IMR-90 (cell line): ENCODE results near the gene PTH.

Source experiments
- CEBPB ChIP-seq: IDR thresholded peaks from 2 replicates; pipeline ENCODE4 v1.6.1; 2012; ENCODE audit warnings: low read depth, low read length, improper control_type of control experiment
- CHD1 ChIP-seq: IDR thresholded peaks from 2 replicates; pipeline ENCODE4 v1.6.1; 2012; ENCODE audit warnings: low read depth, low read length, improper control_type of control experiment
- MAFK ChIP-seq: IDR thresholded peaks from 2 replicates; pipeline ENCODE4 v1.6.1; 2012; ENCODE audit warnings: low read depth, low read length, improper control_type of control experiment
- MAZ ChIP-seq: IDR thresholded peaks from 2 replicates; pipeline ENCODE4 v1.6.1; 2012; ENCODE audit warnings: low read depth, mild to moderate bottlenecking, low read length, improper control_type of control experiment, moderate library complexity, borderline replicate concordance
- NFE2L2 ChIP-seq: fragments of 150-350 bp; IDR thresholded peaks from 2 replicates; pipeline ENCODE4 v1.6.1; 2016; ENCODE audit warnings: low read depth, mild to moderate bottlenecking, low read length
- POLR2A ChIP-seq: IDR thresholded peaks from 2 replicates; pipeline ENCODE4 v1.6.1; 2012; ENCODE audit warnings: mild to moderate bottlenecking, low read depth, low read length
- RAD21 ChIP-seq: IDR thresholded peaks from 2 replicates; pipeline ENCODE4 v1.6.1; 2012; ENCODE audit warnings: low read length, improper control_type of control experiment
- RCOR1 ChIP-seq: IDR thresholded peaks from 2 replicates; pipeline ENCODE4 v1.6.1; 2012; ENCODE audit warnings: mild to moderate bottlenecking, low read length, improper control_type of control experiment; ENCODE audit not compliant: insufficient replicate concordance
- RFX5 ChIP-seq: IDR thresholded peaks from 2 replicates; pipeline ENCODE4 v1.8.0; 2012; ENCODE audit warnings: low read depth, mild to moderate bottlenecking, low read length, moderate library complexity
- SMC3 ChIP-seq: fragments of 150-350 bp; IDR thresholded peaks from 2 replicates; pipeline ENCODE4 v1.6.1; 2016; ENCODE audit warnings: low read depth, mild to moderate bottlenecking, antibody characterized with exemption, low read length, moderate library complexity
- TF ChIP-seq, protein P1 (sequence below): conservative IDR thresholded peaks from 2 replicates; pipeline ENCODE4 v1.5.1; 2012; ENCODE audit warnings: mild to moderate bottlenecking, low read depth, low read length, improper control_type of control experiment
- TF ChIP-seq, protein P2 (sequence below): fragments of 150-350 bp; IDR thresholded peaks from 2 replicates; pipeline ENCODE4 v1.6.1; 2017; ENCODE audit warnings: mild to moderate bottlenecking, antibody characterized with exemption, low read length, low read depth

DNA sequence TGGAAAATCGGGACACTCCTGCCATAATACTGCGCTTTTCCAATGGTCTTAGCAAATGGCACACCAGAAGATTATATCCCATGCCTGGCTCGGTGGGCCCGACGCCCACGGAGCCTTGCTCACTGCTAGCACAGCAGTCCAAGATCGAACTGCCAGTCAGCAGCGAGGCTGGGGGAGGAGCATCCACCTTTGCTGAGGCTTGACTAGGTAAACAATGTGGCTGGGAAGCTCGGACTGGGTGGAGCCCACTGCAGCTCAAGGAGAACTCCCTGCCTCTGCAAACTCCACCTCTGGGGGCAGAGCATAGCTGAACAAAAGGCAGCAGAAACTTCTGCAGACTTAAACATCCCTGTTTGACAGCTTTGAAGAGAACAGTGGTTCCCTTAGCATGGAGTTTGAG, 15.6 kb downstream of the PTH start:
- TF ChIP-seq, protein P1, sequence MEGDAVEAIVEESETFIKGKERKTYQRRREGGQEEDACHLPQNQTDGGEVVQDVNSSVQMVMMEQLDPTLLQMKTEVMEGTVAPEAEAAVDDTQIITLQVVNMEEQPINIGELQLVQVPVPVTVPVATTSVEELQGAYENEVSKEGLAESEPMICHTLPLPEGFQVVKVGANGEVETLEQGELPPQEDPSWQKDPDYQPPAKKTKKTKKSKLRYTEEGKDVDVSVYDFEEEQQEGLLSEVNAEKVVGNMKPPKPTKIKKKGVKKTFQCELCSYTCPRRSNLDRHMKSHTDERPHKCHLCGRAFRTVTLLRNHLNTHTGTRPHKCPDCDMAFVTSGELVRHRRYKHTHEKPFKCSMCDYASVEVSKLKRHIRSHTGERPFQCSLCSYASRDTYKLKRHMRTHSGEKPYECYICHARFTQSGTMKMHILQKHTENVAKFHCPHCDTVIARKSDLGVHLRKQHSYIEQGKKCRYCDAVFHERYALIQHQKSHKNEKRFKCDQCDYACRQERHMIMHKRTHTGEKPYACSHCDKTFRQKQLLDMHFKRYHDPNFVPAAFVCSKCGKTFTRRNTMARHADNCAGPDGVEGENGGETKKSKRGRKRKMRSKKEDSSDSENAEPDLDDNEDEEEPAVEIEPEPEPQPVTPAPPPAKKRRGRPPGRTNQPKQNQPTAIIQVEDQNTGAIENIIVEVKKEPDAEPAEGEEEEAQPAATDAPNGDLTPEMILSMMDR = no peak
- TF ChIP-seq POLR2A = no peak
- no peak for TF ChIP-seq RAD21
- TF ChIP-seq, protein P2, sequence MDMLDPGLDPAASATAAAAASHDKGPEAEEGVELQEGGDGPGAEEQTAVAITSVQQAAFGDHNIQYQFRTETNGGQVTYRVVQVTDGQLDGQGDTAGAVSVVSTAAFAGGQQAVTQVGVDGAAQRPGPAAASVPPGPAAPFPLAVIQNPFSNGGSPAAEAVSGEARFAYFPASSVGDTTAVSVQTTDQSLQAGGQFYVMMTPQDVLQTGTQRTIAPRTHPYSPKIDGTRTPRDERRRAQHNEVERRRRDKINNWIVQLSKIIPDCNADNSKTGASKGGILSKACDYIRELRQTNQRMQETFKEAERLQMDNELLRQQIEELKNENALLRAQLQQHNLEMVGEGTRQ = no peak
- no peak for TF ChIP-seq CHD1
- no peak for TF ChIP-seq MAFK
- TF ChIP-seq RFX5 = no peak
- TF ChIP-seq SMC3 = no peak
- no peak for TF ChIP-seq RCOR1
- TF ChIP-seq MAZ = no peak
- no peak for TF ChIP-seq NFE2L2
- TF ChIP-seq CEBPB = no peak
